WI38 (cell line): ENCODE data around the gene INPP4B.

Experiments used
- H3K4me3 ChIP-seq: 2 replicates; pipeline ENCODE4 v1.5.1; 2011; ENCODE audit warnings: low read depth, mild to moderate bottlenecking, control low read depth, low read length
- TF ChIP-seq, protein P1 (sequence below): IDR thresholded peaks from 2 replicates; pipeline ENCODE4 v1.5.1; 2012; ENCODE audit warnings: low read depth, mild to moderate bottlenecking, control low read depth, low read length

The INPP4B gene

DNA sequence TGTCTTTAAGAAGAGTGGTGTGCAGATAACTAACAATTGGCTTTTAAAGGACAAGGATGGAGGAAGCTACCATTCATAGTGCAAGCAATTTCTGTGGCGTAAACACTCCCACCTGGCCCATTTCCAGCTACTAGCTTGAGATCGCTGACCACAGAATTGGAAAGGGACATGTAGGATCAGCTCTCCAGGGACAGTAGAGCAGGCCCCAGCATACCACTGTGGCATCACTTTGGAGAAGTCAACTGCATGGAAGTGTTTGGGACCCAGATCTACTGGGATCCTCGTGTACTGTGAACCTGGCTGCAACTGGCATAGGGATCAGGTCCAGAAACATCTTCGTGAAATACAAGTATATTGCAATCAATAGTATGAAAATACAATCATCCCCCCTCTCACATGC is 515.0 kb downstream of the INPP4B start:
- no peak overlapping the region for H3K4me3 ChIP-seq
- TF ChIP-seq, protein P1, sequence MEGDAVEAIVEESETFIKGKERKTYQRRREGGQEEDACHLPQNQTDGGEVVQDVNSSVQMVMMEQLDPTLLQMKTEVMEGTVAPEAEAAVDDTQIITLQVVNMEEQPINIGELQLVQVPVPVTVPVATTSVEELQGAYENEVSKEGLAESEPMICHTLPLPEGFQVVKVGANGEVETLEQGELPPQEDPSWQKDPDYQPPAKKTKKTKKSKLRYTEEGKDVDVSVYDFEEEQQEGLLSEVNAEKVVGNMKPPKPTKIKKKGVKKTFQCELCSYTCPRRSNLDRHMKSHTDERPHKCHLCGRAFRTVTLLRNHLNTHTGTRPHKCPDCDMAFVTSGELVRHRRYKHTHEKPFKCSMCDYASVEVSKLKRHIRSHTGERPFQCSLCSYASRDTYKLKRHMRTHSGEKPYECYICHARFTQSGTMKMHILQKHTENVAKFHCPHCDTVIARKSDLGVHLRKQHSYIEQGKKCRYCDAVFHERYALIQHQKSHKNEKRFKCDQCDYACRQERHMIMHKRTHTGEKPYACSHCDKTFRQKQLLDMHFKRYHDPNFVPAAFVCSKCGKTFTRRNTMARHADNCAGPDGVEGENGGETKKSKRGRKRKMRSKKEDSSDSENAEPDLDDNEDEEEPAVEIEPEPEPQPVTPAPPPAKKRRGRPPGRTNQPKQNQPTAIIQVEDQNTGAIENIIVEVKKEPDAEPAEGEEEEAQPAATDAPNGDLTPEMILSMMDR, result no peak

DNA sequence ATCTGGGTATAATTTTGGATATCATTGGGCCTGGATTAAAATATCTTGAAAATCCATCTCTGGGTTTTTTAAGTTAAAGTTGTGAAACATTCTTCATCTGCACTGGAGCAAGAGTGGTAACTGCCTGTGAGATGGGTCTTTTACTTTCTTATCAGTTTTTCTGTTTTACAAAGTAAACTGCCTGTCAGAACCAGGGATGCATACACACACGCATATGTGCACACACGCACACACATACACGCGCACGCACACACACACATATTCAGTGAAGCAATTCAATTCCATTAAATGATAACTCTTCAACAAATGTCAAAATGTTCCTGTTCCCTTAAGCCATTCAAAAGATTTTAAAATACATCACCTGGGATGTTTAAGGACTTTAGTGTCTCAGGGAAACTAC is 515.8 kb downstream of the INPP4B start:
- no peak overlapping the region for H3K4me3 ChIP-seq
- TF ChIP-seq, protein P1, result no peak

DNA sequence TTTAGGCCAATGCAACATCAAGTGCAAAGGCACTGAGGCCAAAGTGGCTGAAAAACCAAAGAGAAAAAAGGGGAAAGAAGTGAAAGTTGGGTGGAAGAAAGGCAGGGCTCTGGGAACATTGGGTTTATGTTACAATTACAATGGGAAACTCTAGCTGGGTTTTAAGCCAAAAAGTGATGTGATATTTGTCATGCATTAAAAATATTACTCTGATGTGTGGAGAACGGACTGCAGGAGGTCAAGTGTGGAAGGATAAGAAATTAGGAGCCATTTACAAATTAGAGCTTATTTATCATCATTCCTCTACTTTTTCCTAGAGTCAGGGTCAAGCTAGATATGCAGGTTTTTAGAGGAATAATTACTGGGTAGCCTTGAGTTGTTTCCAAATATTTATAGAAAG is 516.8 kb downstream of the INPP4B start:
- H3K4me3 ChIP-seq, result no peak overlapping the region
- TF ChIP-seq, protein P1, result no peak

DNA sequence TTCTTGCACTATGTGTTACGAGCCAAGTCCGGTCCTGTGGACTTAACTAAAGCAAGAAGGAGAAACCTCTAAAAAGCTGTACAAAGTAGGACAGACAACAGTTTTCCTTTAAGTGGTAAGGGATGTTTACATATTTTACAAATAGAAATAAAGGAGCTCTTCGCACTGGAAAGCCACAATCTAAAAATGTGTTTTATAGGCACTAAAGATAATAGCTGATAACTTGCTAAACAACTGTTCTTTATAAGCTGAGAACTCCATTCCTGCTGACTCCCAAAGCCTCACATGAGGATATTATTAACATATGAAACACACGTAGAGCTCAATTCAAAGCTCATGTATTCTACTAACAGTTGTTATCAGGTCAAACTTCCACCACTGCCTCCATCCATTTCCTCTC is 519.9 kb downstream of the INPP4B start:
- TF ChIP-seq, protein P1, result no peak
- no peak overlapping the region for H3K4me3 ChIP-seq

DNA sequence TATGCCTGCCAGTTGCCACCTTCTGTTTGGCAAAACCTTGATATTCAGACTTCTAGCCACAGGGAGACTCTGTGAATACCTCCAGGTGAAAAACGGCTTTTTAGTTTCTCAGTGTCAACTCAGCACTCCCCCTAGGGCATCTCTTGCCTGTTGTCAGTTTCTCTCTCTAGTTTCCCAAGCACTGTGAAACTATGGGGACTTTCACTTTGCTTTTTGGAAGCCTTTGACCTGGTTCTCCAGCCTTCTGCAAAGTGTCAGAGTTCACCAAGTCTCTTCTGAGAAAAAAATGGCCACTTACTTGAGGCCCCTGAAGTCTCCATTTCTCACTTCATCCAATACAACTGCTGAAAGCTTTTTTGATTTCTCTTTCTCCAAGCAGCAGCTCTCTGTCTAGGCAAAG is 521.5 kb downstream of the INPP4B start:
- TF ChIP-seq, protein P1, result no peak

DNA sequence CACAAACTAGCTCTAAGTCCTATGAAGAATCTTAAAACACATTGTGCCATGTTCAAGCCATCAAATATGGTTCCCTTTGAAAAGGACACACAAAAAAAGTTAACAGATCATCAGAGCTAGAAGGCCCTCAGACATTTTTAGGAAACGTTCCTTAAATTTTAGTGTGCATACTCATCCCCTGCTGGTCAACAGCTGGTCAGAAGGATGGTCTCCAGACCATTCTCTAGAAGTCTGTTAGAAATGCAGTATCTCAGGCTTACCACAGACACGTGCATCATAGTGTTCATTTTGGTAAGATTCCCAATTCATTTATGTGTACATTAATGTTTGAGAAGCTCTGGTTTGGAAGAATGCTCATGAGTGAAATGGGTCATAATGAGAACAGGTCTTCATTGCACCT is 523.1 kb downstream of the INPP4B start:
- no peak overlapping the region for H3K4me3 ChIP-seq
- TF ChIP-seq, protein P1, result no peak

More for the DNA sequence above, 521.5 kb downstream of the INPP4B start:
- no peak overlapping the region for H3K4me3 ChIP-seq

DNA sequence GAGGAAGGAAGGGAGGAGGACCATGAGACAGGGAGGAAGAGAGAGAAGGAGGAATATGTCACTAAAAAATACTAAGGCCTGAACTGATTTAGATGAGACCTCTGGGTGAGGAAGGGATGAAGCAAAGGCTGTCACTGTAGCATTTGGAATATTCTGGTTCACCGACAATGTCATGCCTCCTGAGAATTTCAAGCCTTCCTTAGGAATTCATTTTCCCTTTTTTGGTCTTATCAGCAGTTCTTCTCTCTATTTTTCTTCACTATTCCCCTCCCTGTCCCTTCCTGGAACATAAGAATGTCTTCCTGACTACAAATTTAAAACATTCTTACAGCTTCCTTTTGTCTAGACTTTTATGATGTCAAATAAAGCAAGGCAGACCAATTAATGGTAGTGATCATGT is 527.8 kb downstream of the INPP4B start:
- H3K4me3 ChIP-seq, result no peak overlapping the region
- TF ChIP-seq, protein P1, result no peak
